HEK293T (cell line): ENCODE measurements around the gene TTC23L.

ENCODE experiments used
- BHLHE40 ChIP-seq: fragments of 450-650 bp; IDR thresholded peaks from 2 replicates; pipeline ENCODE4 v1.6.1; 2016; ENCODE audit warnings: mild to moderate bottlenecking, moderate library complexity, borderline replicate concordance
- FOXA1 ChIP-seq: fragments of 450-650 bp; IDR thresholded peaks from 2 replicates; pipeline ENCODE4 v1.6.1; 2016; ENCODE audit warnings: mild to moderate bottlenecking
- FOXK2 ChIP-seq: fragments of 450-650 bp; IDR thresholded peaks from 2 replicates; pipeline ENCODE4 v1.6.1; 2016; ENCODE audit warnings: mild to moderate bottlenecking
- SUZ12 ChIP-seq: fragments of 450-650 bp; IDR thresholded peaks from 2 replicates; pipeline ENCODE4 v1.6.1; 2016; ENCODE audit warnings: mild to moderate bottlenecking
- ZNF384 ChIP-seq: fragments of 450-650 bp; IDR thresholded peaks from 2 replicates; pipeline ENCODE4 v1.6.1; 2016

DNA sequence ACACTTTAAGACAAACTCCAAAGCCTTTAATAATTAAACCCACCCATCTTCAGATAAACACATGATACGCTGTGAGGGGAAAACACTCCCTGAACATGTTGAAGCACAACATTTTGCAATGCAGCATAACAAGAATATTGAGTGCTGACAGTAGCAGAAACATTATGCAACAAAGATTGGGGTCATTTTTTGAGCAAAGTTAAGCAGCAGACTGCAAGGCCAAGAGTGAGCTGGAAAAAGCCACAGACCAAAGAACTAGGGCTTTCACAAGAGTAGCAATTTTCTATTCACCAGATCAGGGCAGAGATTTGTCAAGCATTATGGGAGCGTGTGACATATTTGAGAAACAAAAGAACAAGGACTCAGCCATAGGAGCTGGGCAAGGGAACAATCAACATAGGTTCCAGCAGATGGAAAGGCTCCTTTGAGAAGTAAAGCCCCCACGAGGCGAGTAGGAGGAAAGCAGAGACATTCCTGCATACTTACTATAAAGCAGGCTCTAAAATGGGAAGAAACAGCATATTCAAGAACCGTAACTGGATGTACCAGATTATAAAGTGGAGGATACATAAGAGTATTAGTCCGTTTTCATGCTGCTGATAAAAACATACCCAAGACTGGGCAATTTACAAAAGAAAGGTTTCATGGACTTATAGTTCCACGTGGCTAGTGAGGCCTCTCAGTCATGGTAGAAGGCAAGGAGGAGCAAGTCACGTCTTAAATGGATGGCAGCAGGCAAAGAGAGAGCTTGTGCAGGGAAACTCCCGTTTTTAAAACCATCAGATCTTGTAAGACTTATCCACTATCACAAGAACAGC is 4.8 kb upstream of the TTC23L start:
- TF ChIP-seq SUZ12 (no peak), FOXA1 (no peak), BHLHE40 (no peak), FOXK2 (no peak), ZNF384 (no peak)
